ENCODE measurements around the gene C1GALT1.
A peak's percentile ranks its signal among the peaks of the same experiment; 100 is the strongest.
"Not testable (repeated sequence)": the region's sequence is repeated elsewhere in the genome, so short reads cannot be mapped to it uniquely, and the experiment has no call there.

Gene C1GALT1

GRCh38 chr7:7182156-7183060 lies at the start of gene C1GALT1:
TSS of gene C1GALT1 (plus strand) at chr7:7182544. CDS start at chr7:7234320, 51,776 bp downstream.
- peak; percentile 97 to 98 for DNase-seq

GRCh38 chr7:7134046-7134445 lies 48.3 kb upstream of the C1GALT1 start:
- no peak for DNase-seq

- no peak for DNase-seq
Measured at GRCh38 chr7:7135074-7135473, 47.3 kb upstream of the C1GALT1 start.

GRCh38 chr7:7135924-7136323 lies 46.4 kb upstream of the C1GALT1 start:
- DNase-seq = not testable (repeated sequence)

GRCh38 chr7:7136466-7137381 lies 45.6 kb upstream of the C1GALT1 start:
- DNase-seq = no peak

GRCh38 chr7:7138897-7139296 lies 43.4 kb upstream of the C1GALT1 start:
- no peak for DNase-seq

- not testable (repeated sequence) for DNase-seq
Measured at GRCh38 chr7:7143404-7143803, 38.9 kb upstream of the C1GALT1 start.

- not testable (repeated sequence) for DNase-seq
Measured at GRCh38 chr7:7145151-7145550, 37.2 kb upstream of the C1GALT1 start.

GRCh38 chr7:7146837-7147236 lies 35.5 kb upstream of the C1GALT1 start:
- DNase-seq = no peak

- DNase-seq = no peak
Measured at GRCh38 chr7:7148798-7149481, 33.4 kb upstream of the C1GALT1 start.

GRCh38 chr7:7151285-7151684 lies 31.1 kb upstream of the C1GALT1 start:
- no peak for DNase-seq

GRCh38 chr7:7151865-7152264 lies 30.5 kb upstream of the C1GALT1 start:
- no peak for DNase-seq

GRCh38 chr7:7152315-7152714 lies 30.0 kb upstream of the C1GALT1 start:
- no peak for DNase-seq

- DNase-seq = not testable (repeated sequence)
Measured at GRCh38 chr7:7154355-7154754, 28.0 kb upstream of the C1GALT1 start.

- no peak for DNase-seq
Measured at GRCh38 chr7:7156663-7157062, 25.7 kb upstream of the C1GALT1 start.

GRCh38 chr7:7157177-7157886 lies 25.0 kb upstream of the C1GALT1 start:
- DNase-seq = peak in 1 of 2 experiments; percentile 38

- DNase-seq = no peak
Measured at GRCh38 chr7:7157887-7158271, 24.5 kb upstream of the C1GALT1 start.

- no peak for DNase-seq
Measured at GRCh38 chr7:7159063-7159658, 23.2 kb upstream of the C1GALT1 start.

GRCh38 chr7:7164591-7164990 lies 17.8 kb upstream of the C1GALT1 start:
- no peak for DNase-seq

- no peak for DNase-seq
Measured at GRCh38 chr7:7165372-7165771, 17.0 kb upstream of the C1GALT1 start.

GRCh38 chr7:7166318-7166717 lies 16.0 kb upstream of the C1GALT1 start:
- no peak for DNase-seq

GRCh38 chr7:7169296-7169695 lies 13.0 kb upstream of the C1GALT1 start:
- DNase-seq = no peak

All from stimulated activated CD4-positive, alpha-beta T cell treated with anti-CD3 and anti-CD28 coated beads, Interleukin-4, amount 100 ng/mL, for 4 hours (primary cell).